ENCODE measurements around the gene BBS4. TPM values are rescaled to one million over a fixed set of nuclear protein-coding genes. Genes with fewer than 3 reads are reported as not detected.
"Not testable (repeated sequence)": the region's sequence is repeated elsewhere in the genome, so short reads cannot be mapped to it uniquely, and the experiment has no call there.

The BBS4 gene
- total RNA-seq, 1 donor from 2014 or later, result 26.6 TPM

- not testable (repeated sequence) for H3K27ac ChIP-seq (ENCODE audit: low read depth, low read length)
Measured at GRCh38 chr15:72665706-72666105, 20.3 kb upstream of the BBS4 start.

GRCh38 chr15:72669803-72670202, 16.2 kb upstream of the BBS4 start:
- H3K36me3 ChIP-seq (ENCODE audit: control insufficient read depth in 3 of 3, insufficient read depth in 3 of 3, low read length in 3 of 3); H3K9ac ChIP-seq (ENCODE audit: low read depth in 1 of 3, low read length in 3 of 3); H3K4me3 ChIP-seq (ENCODE audit: low read length in 3 of 3); H3K9me3 ChIP-seq (ENCODE audit: control insufficient read depth in 3 of 3, low read length in 3 of 3); H3K27me3 ChIP-seq (ENCODE audit: control insufficient read depth in 3 of 3, insufficient read depth in 3 of 3, low read length in 3 of 3); H3K27ac ChIP-seq (ENCODE audit: low read depth, low read length); H3K4me1 ChIP-seq (ENCODE audit: control insufficient read depth in 3 of 3, insufficient read depth in 3 of 3, low read length in 3 of 3): not testable (repeated sequence)

More at GRCh38 chr15:72665706-72666105, 20.3 kb upstream of the BBS4 start:
- not testable (repeated sequence) for H3K4me1 ChIP-seq (ENCODE audit: control insufficient read depth in 3 of 3, insufficient read depth in 3 of 3, low read length in 3 of 3); H3K27me3 ChIP-seq (ENCODE audit: control insufficient read depth in 3 of 3, insufficient read depth in 3 of 3, low read length in 3 of 3); H3K9ac ChIP-seq (ENCODE audit: low read depth in 1 of 3, low read length in 3 of 3); H3K36me3 ChIP-seq (ENCODE audit: control insufficient read depth in 3 of 3, insufficient read depth in 3 of 3, low read length in 3 of 3); H3K9me3 ChIP-seq (ENCODE audit: control insufficient read depth in 3 of 3, low read length in 3 of 3); H3K4me3 ChIP-seq (ENCODE audit: low read length in 3 of 3)

- H3K9me3 ChIP-seq (ENCODE audit: control insufficient read depth in 3 of 3, low read length in 3 of 3); H3K27me3 ChIP-seq (ENCODE audit: control insufficient read depth in 3 of 3, insufficient read depth in 3 of 3, low read length in 3 of 3); H3K27ac ChIP-seq (ENCODE audit: low read depth, low read length); H3K4me1 ChIP-seq (ENCODE audit: control insufficient read depth in 3 of 3, insufficient read depth in 3 of 3, low read length in 3 of 3); H3K36me3 ChIP-seq (ENCODE audit: control insufficient read depth in 3 of 3, insufficient read depth in 3 of 3, low read length in 3 of 3): not testable (repeated sequence)
- Histone ChIP-seq H3K9ac (ENCODE audit: low read depth in 1 of 3, low read length in 3 of 3) (peak overlapping the region in 1 of 3 donors; percentile 73), H3K4me3 (ENCODE audit: low read length in 3 of 3) (peak overlapping the region in 2 of 3 donors; percentile 56 to 74)
Measured at GRCh38 chr15:72670656-72671352, 15.2 kb upstream of the BBS4 start.

GRCh38 chr15:72671525-72671924, 14.5 kb upstream of the BBS4 start:
- Histone ChIP-seq H3K27me3 (ENCODE audit: control insufficient read depth in 3 of 3, insufficient read depth in 3 of 3, low read length in 3 of 3) (peaks cover 0 to 3% (median 3%) of the 10 kb centered on the region in 3 donors), H3K9me3 (ENCODE audit: control insufficient read depth in 3 of 3, low read length in 3 of 3) (no peaks in the 10 kb centered on the region), H3K9ac (ENCODE audit: low read depth in 1 of 3, low read length in 3 of 3) (no peak overlapping the region), H3K27ac (ENCODE audit: low read depth, low read length) (no peak overlapping the region), H3K36me3 (ENCODE audit: control insufficient read depth in 3 of 3, insufficient read depth in 3 of 3, low read length in 3 of 3) (no peaks in the 10 kb centered on the region), H3K4me1 (ENCODE audit: control insufficient read depth in 3 of 3, insufficient read depth in 3 of 3, low read length in 3 of 3) (peaks cover 4 to 7% (median 5%) of the 10 kb centered on the region in 3 donors), H3K4me3 (ENCODE audit: low read length in 3 of 3) (no peak overlapping the region)

GRCh38 chr15:72676838-72677237, 9.2 kb upstream of the BBS4 start:
- Histone ChIP-seq H3K9ac (ENCODE audit: low read depth in 1 of 3, low read length in 3 of 3) (no peak overlapping the region), H3K4me1 (ENCODE audit: control insufficient read depth in 3 of 3, insufficient read depth in 3 of 3, low read length in 3 of 3) (no peaks in the 10 kb centered on the region), H3K9me3 (ENCODE audit: control insufficient read depth in 3 of 3, low read length in 3 of 3) (no peaks in the 10 kb centered on the region), H3K27ac (ENCODE audit: low read depth, low read length) (no peak overlapping the region), H3K4me3 (ENCODE audit: low read length in 3 of 3) (no peak overlapping the region), H3K36me3 (ENCODE audit: control insufficient read depth in 3 of 3, insufficient read depth in 3 of 3, low read length in 3 of 3) (no peaks in the 10 kb centered on the region), H3K27me3 (ENCODE audit: control insufficient read depth in 3 of 3, insufficient read depth in 3 of 3, low read length in 3 of 3) (peaks cover 0 to 13% (median 2%) of the 10 kb centered on the region in 3 donors)

GRCh38 chr15:72680931-72681330, 5.1 kb upstream of the BBS4 start:
- H3K9me3 ChIP-seq (ENCODE audit: control insufficient read depth in 3 of 3, low read length in 3 of 3), result no peaks in the 10 kb centered on the region
- H3K4me3 ChIP-seq (ENCODE audit: low read length in 3 of 3), result no peak overlapping the region
- peaks cover 0 to 11% (median 2%) of the 10 kb centered on the region in 3 donors for H3K27me3 ChIP-seq (ENCODE audit: control insufficient read depth in 3 of 3, insufficient read depth in 3 of 3, low read length in 3 of 3)
- peaks cover 4 to 8% (median 7%) of the 10 kb centered on the region in 3 donors for H3K4me1 ChIP-seq (ENCODE audit: control insufficient read depth in 3 of 3, insufficient read depth in 3 of 3, low read length in 3 of 3)
- H3K36me3 ChIP-seq (ENCODE audit: control insufficient read depth in 3 of 3, insufficient read depth in 3 of 3, low read length in 3 of 3), result no peaks in the 10 kb centered on the region
- H3K27ac ChIP-seq (ENCODE audit: low read depth, low read length), result no peak overlapping the region
- H3K9ac ChIP-seq (ENCODE audit: low read depth in 1 of 3, low read length in 3 of 3), result no peak overlapping the region

- Histone ChIP-seq H3K4me1 (ENCODE audit: control insufficient read depth in 3 of 3, insufficient read depth in 3 of 3, low read length in 3 of 3) (peaks cover 4 to 10% (median 8%) of the 10 kb centered on the region in 3 donors), H3K4me3 (ENCODE audit: low read length in 3 of 3) (no peak overlapping the region), H3K27me3 (ENCODE audit: control insufficient read depth in 3 of 3, insufficient read depth in 3 of 3, low read length in 3 of 3) (peaks cover 0 to 6% (median 2%) of the 10 kb centered on the region in 3 donors), H3K36me3 (ENCODE audit: control insufficient read depth in 3 of 3, insufficient read depth in 3 of 3, low read length in 3 of 3) (no peaks in the 10 kb centered on the region), H3K9me3 (ENCODE audit: control insufficient read depth in 3 of 3, low read length in 3 of 3) (no peaks in the 10 kb centered on the region), H3K9ac (ENCODE audit: low read depth in 1 of 3, low read length in 3 of 3) (no peak overlapping the region), H3K27ac (ENCODE audit: low read depth, low read length) (no peak overlapping the region)
Measured at GRCh38 chr15:72682772-72683171, 3.2 kb upstream of the BBS4 start.

GRCh38 chr15:72685301-72685924, 594 bp upstream of the BBS4 start:
- peak overlapping the region; percentile 83 to 89 (median 88) for H3K9ac ChIP-seq (ENCODE audit: low read depth in 1 of 3, low read length in 3 of 3)
- H3K27me3 ChIP-seq (ENCODE audit: control insufficient read depth in 3 of 3, insufficient read depth in 3 of 3, low read length in 3 of 3), result no peaks in the 10 kb centered on the region
- peaks cover 4 to 10% (median 8%) of the 10 kb centered on the region in 3 donors for H3K4me1 ChIP-seq (ENCODE audit: control insufficient read depth in 3 of 3, insufficient read depth in 3 of 3, low read length in 3 of 3)
- no peaks in the 10 kb centered on the region for H3K9me3 ChIP-seq (ENCODE audit: control insufficient read depth in 3 of 3, low read length in 3 of 3)
- peak overlapping the region; percentile 78 to 99 (median 93) for H3K4me3 ChIP-seq (ENCODE audit: low read length in 3 of 3)
- H3K27ac ChIP-seq (ENCODE audit: low read depth, low read length), result peak overlapping the region; percentile 95
- no peaks in the 10 kb centered on the region for H3K36me3 ChIP-seq (ENCODE audit: control insufficient read depth in 3 of 3, insufficient read depth in 3 of 3, low read length in 3 of 3)

- no peaks in the 10 kb centered on the region for H3K9me3 ChIP-seq (ENCODE audit: control insufficient read depth in 3 of 3, low read length in 3 of 3)
- H3K9ac ChIP-seq (ENCODE audit: low read depth in 1 of 3, low read length in 3 of 3), result no peak overlapping the region
- peaks cover 4 to 10% (median 8%) of the 10 kb centered on the region in 3 donors for H3K4me1 ChIP-seq (ENCODE audit: control insufficient read depth in 3 of 3, insufficient read depth in 3 of 3, low read length in 3 of 3)
- no peak overlapping the region for H3K27ac ChIP-seq (ENCODE audit: low read depth, low read length)
- no peaks in the 10 kb centered on the region for H3K27me3 ChIP-seq (ENCODE audit: control insufficient read depth in 3 of 3, insufficient read depth in 3 of 3, low read length in 3 of 3)
- H3K36me3 ChIP-seq (ENCODE audit: control insufficient read depth in 3 of 3, insufficient read depth in 3 of 3, low read length in 3 of 3), result no peaks in the 10 kb centered on the region
- H3K4me3 ChIP-seq (ENCODE audit: low read length in 3 of 3), result no peak overlapping the region
Measured at GRCh38 chr15:72688697-72689096, 2.7 kb downstream of the BBS4 start.

GRCh38 chr15:72690938-72691337, 4.9 kb downstream of the BBS4 start:
- Histone ChIP-seq H3K9ac (ENCODE audit: low read depth in 1 of 3, low read length in 3 of 3) (no peak overlapping the region), H3K36me3 (ENCODE audit: control insufficient read depth in 3 of 3, insufficient read depth in 3 of 3, low read length in 3 of 3) (no peaks in the 10 kb centered on the region), H3K9me3 (ENCODE audit: control insufficient read depth in 3 of 3, low read length in 3 of 3) (no peaks in the 10 kb centered on the region)

More at GRCh38 chr15:72690938-72691337, 4.9 kb downstream of the BBS4 start:
- H3K27me3 ChIP-seq (ENCODE audit: control insufficient read depth in 3 of 3, insufficient read depth in 3 of 3, low read length in 3 of 3), result no peaks in the 10 kb centered on the region
- H3K4me1 ChIP-seq (ENCODE audit: control insufficient read depth in 3 of 3, insufficient read depth in 3 of 3, low read length in 3 of 3), result peaks cover 0 to 3% (median 0%) of the 10 kb centered on the region in 3 donors
- no peak overlapping the region for H3K27ac ChIP-seq (ENCODE audit: low read depth, low read length)
- H3K4me3 ChIP-seq (ENCODE audit: low read length in 3 of 3), result no peak overlapping the region

Data from skeletal muscle tissue (tissue), 4 donors.